Loucy (cell line): ENCODE results near the gene PROS1.

ENCODE experiments used
- EZH2phosphoT487 ChIP-seq: fragments of 200-600 bp; IDR thresholded peaks from 2 replicates; pipeline ENCODE4 v1.6.1; 2018; ENCODE audit warnings: antibody characterized with exemption, mild to moderate bottlenecking, moderate library complexity, borderline replicate concordance
- TF ChIP-seq, protein P1 (sequence below): fragments of 200-600 bp; sonication (generic); conservative IDR thresholded peaks from 2 replicates; pipeline ENCODE4 v1.5.1; 2014; ENCODE audit warnings: mild to moderate bottlenecking, antibody characterized with exemption, low read length

DNA sequence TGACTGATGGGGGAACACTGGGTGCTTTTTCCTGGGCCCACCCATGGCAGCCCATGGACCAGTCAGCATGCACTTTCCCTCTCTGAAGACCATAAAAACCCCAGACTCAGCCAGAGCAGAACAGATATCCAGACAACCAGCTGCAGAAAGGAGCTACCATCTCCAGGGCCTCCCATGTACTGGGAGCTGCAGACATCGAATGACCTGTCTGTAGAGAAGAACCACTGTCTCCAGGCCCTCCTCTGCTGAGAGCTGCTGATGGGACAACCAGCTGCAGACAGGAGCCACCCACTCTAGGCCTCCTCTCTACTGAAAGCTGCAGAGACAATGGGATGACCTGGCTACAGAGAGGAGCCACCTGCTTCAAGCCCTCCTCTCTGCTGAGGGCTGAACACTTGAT, 66.6 kb downstream of the PROS1 start:
- TF ChIP-seq, protein P1, sequence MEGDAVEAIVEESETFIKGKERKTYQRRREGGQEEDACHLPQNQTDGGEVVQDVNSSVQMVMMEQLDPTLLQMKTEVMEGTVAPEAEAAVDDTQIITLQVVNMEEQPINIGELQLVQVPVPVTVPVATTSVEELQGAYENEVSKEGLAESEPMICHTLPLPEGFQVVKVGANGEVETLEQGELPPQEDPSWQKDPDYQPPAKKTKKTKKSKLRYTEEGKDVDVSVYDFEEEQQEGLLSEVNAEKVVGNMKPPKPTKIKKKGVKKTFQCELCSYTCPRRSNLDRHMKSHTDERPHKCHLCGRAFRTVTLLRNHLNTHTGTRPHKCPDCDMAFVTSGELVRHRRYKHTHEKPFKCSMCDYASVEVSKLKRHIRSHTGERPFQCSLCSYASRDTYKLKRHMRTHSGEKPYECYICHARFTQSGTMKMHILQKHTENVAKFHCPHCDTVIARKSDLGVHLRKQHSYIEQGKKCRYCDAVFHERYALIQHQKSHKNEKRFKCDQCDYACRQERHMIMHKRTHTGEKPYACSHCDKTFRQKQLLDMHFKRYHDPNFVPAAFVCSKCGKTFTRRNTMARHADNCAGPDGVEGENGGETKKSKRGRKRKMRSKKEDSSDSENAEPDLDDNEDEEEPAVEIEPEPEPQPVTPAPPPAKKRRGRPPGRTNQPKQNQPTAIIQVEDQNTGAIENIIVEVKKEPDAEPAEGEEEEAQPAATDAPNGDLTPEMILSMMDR = no peak
- TF ChIP-seq EZH2phosphoT487 = no peak
